ENCODE measurements around the gene BPHL. TPM values are rescaled to one million over a fixed set of nuclear protein-coding genes. Genes with fewer than 3 reads are reported as not detected.

BPHL gene
- total and polyA plus RNA-seq, 2 of the 4 experiments (the other 2 are of a cell fraction): 14.7 to 16.3 TPM

- peaks cover under 1% of the 10 kb centered on the region; the same call in 1 of the 2 replicates for H3K4me1 ChIP-seq (ENCODE audit: control insufficient read depth, insufficient read depth, low read length)
- no peak overlapping the region for H2BK5ac ChIP-seq (ENCODE audit: low read depth, low read length, poor library complexity, severe bottlenecking)
- no peak overlapping the region for H3K4me3 ChIP-seq (ENCODE audit: insufficient read depth, low read depth, low read length)
- no peak overlapping the region for H3K14ac ChIP-seq (replicated peaks; ENCODE audit: low read depth, low read length)
- no peak for DNase-seq
- intact Hi-C loops (cut with micrococcal nuclease) (no loop called here), dilution Hi-C loops (cut with HindIII; ENCODE audit: low sequenced_read_pairs, unreplicated experiment) (no loop called here), in situ Hi-C loops (cut with MboI; ENCODE audit: low sequenced_read_pairs) (loop anchor here (25.0 kb wide), 1 partner anchor 593 kb away; no protein-coding TSS in a partner anchor)
- H4K5ac ChIP-seq (ENCODE audit: low read depth, low read length): no peak overlapping the region
- ATAC-seq (ENCODE audit: low read depth): no peak
- ChIA-PET CTCF (interaction anchor here (0.7 kb wide), 1 partner anchor 44 kb away, joined by 4 read pairs; no protein-coding TSS in a partner anchor), POLR2A (ENCODE audit: unreplicated experiment) (no interaction called here)
- H2AK5ac ChIP-seq (ENCODE audit: low read depth, low read length): no peak overlapping the region
- no peak overlapping the region for H3K9ac ChIP-seq (ENCODE audit: low read depth, low read length)
- H3K27ac ChIP-seq (ENCODE audit: insufficient read depth, low read length): no peak overlapping the region
- peaks cover 23% of the 10 kb centered on the region for H3K36me3 ChIP-seq (ENCODE audit: control insufficient read depth, insufficient read depth, low read length)
- H2AK9ac ChIP-seq (replicated peaks; ENCODE audit: low read depth, low read length, poor library complexity): no peak overlapping the region
- no peak overlapping the region for H2BK120ac ChIP-seq (ENCODE audit: low read depth, low read length)
- no peak overlapping the region for H2AFZ ChIP-seq (replicated peaks; ENCODE audit: low read length, poor library complexity)
- H2BK15ac ChIP-seq (ENCODE audit: low read depth, low read length): no peak overlapping the region
- no peak overlapping the region for H4K8ac ChIP-seq (ENCODE audit: low read depth in 2 of 2, low read length in 2 of 2)
- no peak for TF ChIP-seq ELK1 (IDR thresholded peaks at IDR 0.05; ENCODE audit: borderline replicate concordance, low read depth, low read length)
- no peak for TF ChIP-seq CTCF (conservative IDR thresholded peaks at IDR 0.05; ENCODE audit: low read depth, low read length)
- TF ChIP-seq MAFK (IDR thresholded peaks at IDR 0.05; ENCODE audit: low read depth, low read length): no peak
- TF ChIP-seq FOS (IDR thresholded peaks at IDR 0.05; ENCODE audit: low read depth, low read length): no peak
- TF ChIP-seq, protein P1, sequence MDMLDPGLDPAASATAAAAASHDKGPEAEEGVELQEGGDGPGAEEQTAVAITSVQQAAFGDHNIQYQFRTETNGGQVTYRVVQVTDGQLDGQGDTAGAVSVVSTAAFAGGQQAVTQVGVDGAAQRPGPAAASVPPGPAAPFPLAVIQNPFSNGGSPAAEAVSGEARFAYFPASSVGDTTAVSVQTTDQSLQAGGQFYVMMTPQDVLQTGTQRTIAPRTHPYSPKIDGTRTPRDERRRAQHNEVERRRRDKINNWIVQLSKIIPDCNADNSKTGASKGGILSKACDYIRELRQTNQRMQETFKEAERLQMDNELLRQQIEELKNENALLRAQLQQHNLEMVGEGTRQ (IDR thresholded peaks at IDR 0.05; ENCODE audit: low read depth, low read length): no peak
- no peak for TF ChIP-seq RFX5 (IDR thresholded peaks at IDR 0.05; ENCODE audit: low read depth, low read length)
- TF ChIP-seq RAD21 (IDR thresholded peaks at IDR 0.05; ENCODE audit: low read length): no peak
- no peak for TF ChIP-seq CEBPB (IDR thresholded peaks at IDR 0.05; ENCODE audit: low read depth, low read length)
- no peak for TF ChIP-seq NFE2L2 (IDR thresholded peaks at IDR 0.05; ENCODE audit: low read depth, low read length)
- TF ChIP-seq CHD1 (IDR thresholded peaks at IDR 0.05; ENCODE audit: low read depth, low read length): no peak
- TF ChIP-seq RCOR1 (IDR thresholded peaks at IDR 0.05; ENCODE audit: insufficient replicate concordance, low read length): no peak
- no peak for TF ChIP-seq SMC3 (IDR thresholded peaks at IDR 0.05; ENCODE audit: low read depth, low read length)
- TF ChIP-seq MXI1 (IDR thresholded peaks at IDR 0.05; ENCODE audit: borderline replicate concordance, low read depth, low read length): no peak
- TF ChIP-seq BHLHE40 (IDR thresholded peaks at IDR 0.05; ENCODE audit: low read depth, low read length): no peak
- TF ChIP-seq POLR2A (IDR thresholded peaks at IDR 0.05; ENCODE audit: low read depth, low read length): no peak
- no peak for TF ChIP-seq MAZ (IDR thresholded peaks at IDR 0.05; ENCODE audit: borderline replicate concordance, low read depth, low read length)
- H3K18ac ChIP-seq (ENCODE audit: low read depth, low read length): no peak overlapping the region
- no peak overlapping the region for H3K4ac ChIP-seq (ENCODE audit: low read depth, low read length)
- no peaks in the 10 kb centered on the region for H4K20me1 ChIP-seq (ENCODE audit: insufficient read depth, low read length)
- no peak overlapping the region for H3K56ac ChIP-seq (ENCODE audit: extremely low read depth, insufficient read depth, low read length)
- H3K4me2 ChIP-seq (ENCODE audit: low read depth, low read length): no peak overlapping the region
- H4K91ac ChIP-seq (ENCODE audit: insufficient read depth, low read depth, low read length): no peak overlapping the region
- no peak overlapping the region for H2BK20ac ChIP-seq (ENCODE audit: low read depth, low read length)
- 92% methylated on average over 2 of the region's 8 CpGs; no CpG with 5 or more reads in 1 of the 2 experiments for WGBS, 2 experiments (ENCODE audit: extremely low coverage in 2 of 2, insufficient read length in 1 of 2)
- H3K9me1 ChIP-seq (ENCODE audit: insufficient read depth, low read length): peaks cover 3% of the 10 kb centered on the region; the same call in 1 of the 2 replicates
- no peak overlapping the region for H3K23ac ChIP-seq (ENCODE audit: low read depth, low read length)
- no peaks in the 10 kb centered on the region for H3K9me3 ChIP-seq (ENCODE audit: control insufficient read depth, insufficient read depth, low read length)
- no TSS peak for BruUV-seq (replicated peaks)
- no peaks in the 10 kb centered on the region for H3K27me3 ChIP-seq (ENCODE audit: control insufficient read depth, insufficient read depth, low read length)
- H3K79me1 ChIP-seq (ENCODE audit: low read depth in 1 of 2, low read length in 2 of 2): no peaks in the 10 kb centered on the region; a peak in 1 of 4 replicates
These were observed 26.1 kb downstream of the BPHL start for GRCh38 chr6:3144571-3144970.

All from IMR-90 (cell line).